WTC11 (cell line): ENCODE results near the gene HOXC11. TPM values are rescaled to one million over a fixed set of nuclear protein-coding genes. Genes with fewer than 3 reads are reported as not detected.

Experiments
- ATAC-seq: fragments of 200-7000 bp; cut with Tn5 transposase; 2 replicates; pipeline ENCODE4 v1.10.0; 2021; ENCODE audit warnings: mild to moderate bottlenecking, moderate library complexity
- CTCF ChIA-PET: fragments of 300-600 bp; sonication (Branson Sonifier 250); formaldehyde crosslinking; loops from one replicate; lab custom pipeline; 2021; ENCODE audit warnings: antibody characterized with exemption; lab: Charles Lee
- POLR2A ChIA-PET: fragments of 350-600 bp; sonication (Branson Sonifier 250); formaldehyde crosslinking; loops from one replicate; lab custom pipeline; 2021; ENCODE audit warnings: antibody characterized with exemption; lab: Charles Lee
- DNase-seq: peaks from one replicate; pipeline ENCODE4 v3.0.0; 2021; ENCODE audit warnings: low spot score
- H3K27ac Mint-ChIP-seq: 2 replicates; pipeline ENCODE4 v1.8.0; 2021; ENCODE audit warnings: mixed read lengths
- H3K27me3 Mint-ChIP-seq: 2 replicates; pipeline ENCODE4 v1.8.0; 2021; ENCODE audit warnings: low read depth, mild to moderate bottlenecking, moderate library complexity, mixed read lengths
- H3K36me3 Mint-ChIP-seq: 2 replicates; pipeline ENCODE4 v1.8.0; 2021; ENCODE audit warnings: mixed read lengths
- H3K4me1 Mint-ChIP-seq: 2 replicates; pipeline ENCODE4 v1.8.0; 2022; ENCODE audit warnings: mixed read lengths
- H3K4me3 Mint-ChIP-seq: 2 replicates; pipeline ENCODE4 v1.8.0; 2021; ENCODE audit warnings: mild to moderate bottlenecking, moderate library complexity, mixed read lengths
- H3K9me3 Mint-ChIP-seq: 2 replicates; pipeline ENCODE4 v1.8.0; 2021; ENCODE audit warnings: mixed read lengths
- ATF6 ChIP-seq: sonication (generic); formaldehyde crosslinking; IDR thresholded peaks from 2 replicates; pipeline ENCODE4 v1.8.1; 2023; ENCODE audit warnings: mild to moderate bottlenecking, missing genetic modification reagents
- CREM ChIP-seq: sonication (generic); formaldehyde crosslinking; IDR thresholded peaks from 2 replicates; pipeline ENCODE4 v1.8.1; 2022; ENCODE audit warnings: mild to moderate bottlenecking, missing genetic modification reagents, moderate library complexity
- E2F4 ChIP-seq: sonication (generic); formaldehyde crosslinking; IDR thresholded peaks from 2 replicates; pipeline ENCODE4 v1.8.1; 2022; ENCODE audit warnings: low read depth, mild to moderate bottlenecking, moderate library complexity, missing genetic modification reagents, borderline replicate concordance
- GABPB1 ChIP-seq: sonication (generic); formaldehyde crosslinking; IDR thresholded peaks from 2 replicates; pipeline ENCODE4 v1.8.1; 2023; ENCODE audit warnings: mild to moderate bottlenecking, missing genetic modification reagents
- GRHL2 ChIP-seq: fragments of 250-450 bp; sonication (Bioruptor Pico); IDR thresholded peaks from 2 replicates; pipeline ENCODE4 v1.8.0; 2022; ENCODE audit warnings: mild to moderate bottlenecking, moderate library complexity; ENCODE audit not compliant: insufficient replicate concordance, severe bottlenecking
- MXD4 ChIP-seq: fragments of 250-450 bp; sonication (Bioruptor Pico); IDR thresholded peaks from 2 replicates; pipeline ENCODE4 v1.8.0; 2021; ENCODE audit warnings: mild to moderate bottlenecking, moderate library complexity, borderline replicate concordance
- MYBL2 ChIP-seq: sonication (generic); formaldehyde crosslinking; IDR thresholded peaks from 2 replicates; pipeline ENCODE4 v1.8.1; 2023; ENCODE audit warnings: mild to moderate bottlenecking, moderate library complexity, missing genetic modification reagents
- NFE2L1 ChIP-seq: sonication (generic); formaldehyde crosslinking; IDR thresholded peaks from 2 replicates; pipeline ENCODE4 v1.8.1; 2023; ENCODE audit warnings: missing genetic modification reagents
- TEAD4 ChIP-seq: sonication (generic); formaldehyde crosslinking; IDR thresholded peaks from 2 replicates; pipeline ENCODE4 v1.8.0; 2022; ENCODE audit warnings: mild to moderate bottlenecking, missing genetic modification reagents
- ZMAT4 ChIP-seq: fragments of 250-450 bp; sonication (Bioruptor Pico); IDR thresholded peaks from 2 replicates; pipeline ENCODE4 v1.9.0; 2021; ENCODE audit warnings: mild to moderate bottlenecking
- ZNF317 ChIP-seq: sonication (generic); formaldehyde crosslinking; IDR thresholded peaks from 2 replicates; pipeline ENCODE4 v1.8.1; 2023; ENCODE audit warnings: low read depth, mild to moderate bottlenecking, moderate library complexity, missing genetic modification reagents, borderline replicate concordance
- ZNF512 ChIP-seq: sonication (generic); formaldehyde crosslinking; IDR thresholded peaks from 2 replicates; pipeline ENCODE4 v1.8.1; 2022; ENCODE audit warnings: missing genetic modification reagents, borderline replicate concordance
- total RNA-seq: library from RNA; stranded (reverse); gene quantifications from 3 replicates; pipeline ENCODE4 v1.2.3, GENCODE V29; 2021
- TF ChIP-seq, protein P1 (sequence below): sonication (generic); formaldehyde crosslinking; IDR thresholded peaks from 2 replicates; pipeline ENCODE4 v1.8.1; 2022; ENCODE audit warnings: mild to moderate bottlenecking, moderate library complexity, missing genetic modification reagents
- TF ChIP-seq, protein P2 (sequence below): sonication (generic); formaldehyde crosslinking; IDR thresholded peaks from 2 replicates; pipeline ENCODE4 v1.8.0; 2022; ENCODE audit warnings: missing genetic modification reagents
- TF ChIP-seq, protein P3 (sequence below): fragments of 250-450 bp; sonication (Bioruptor Pico); IDR thresholded peaks from 2 replicates; pipeline ENCODE4 v1.9.0; 2021; ENCODE audit warnings: moderate library complexity, mild to moderate bottlenecking, inconsistent platforms, borderline replicate concordance
- TF ChIP-seq, protein P4 (sequence below): sonication (generic); formaldehyde crosslinking; IDR thresholded peaks from 2 replicates; pipeline ENCODE4 v1.8.1; 2023; ENCODE audit warnings: mild to moderate bottlenecking, moderate library complexity, missing genetic modification reagents

HOXC11 gene
- total RNA-seq, 1 experiment from 2014 or later = not detected

- no peak for TF ChIP-seq ATF6 (CRISPR knock-in tag)
- TF ChIP-seq ZNF512 = no peak
- TF ChIP-seq, protein P1, sequence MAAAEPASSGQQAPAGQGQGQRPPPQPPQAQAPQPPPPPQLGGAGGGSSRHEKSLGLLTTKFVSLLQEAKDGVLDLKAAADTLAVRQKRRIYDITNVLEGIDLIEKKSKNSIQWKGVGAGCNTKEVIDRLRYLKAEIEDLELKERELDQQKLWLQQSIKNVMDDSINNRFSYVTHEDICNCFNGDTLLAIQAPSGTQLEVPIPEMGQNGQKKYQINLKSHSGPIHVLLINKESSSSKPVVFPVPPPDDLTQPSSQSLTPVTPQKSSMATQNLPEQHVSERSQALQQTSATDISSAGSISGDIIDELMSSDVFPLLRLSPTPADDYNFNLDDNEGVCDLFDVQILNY (CRISPR knock-in tag) = no peak
- TF ChIP-seq GABPB1 (CRISPR knock-in tag) = no peak
- TF ChIP-seq NFE2L1 (CRISPR knock-in tag) = no peak
- no peak for TF ChIP-seq ZNF317 (CRISPR knock-in tag)
- TF ChIP-seq E2F4 (CRISPR knock-in tag) = no peak
- no peak for TF ChIP-seq MXD4 (CRISPR knock-in tag)
Measured at GRCh38 chr12:54015018-54015931, 42.3 kb downstream of the HOXC11 start (continued).

GRCh38 chr12:54016051-54016450, 43.1 kb downstream of the HOXC11 start:
- ATAC-seq (no peak), DNase-seq (no peak)
- H3K4me3 Mint-ChIP-seq = no peak overlapping the region
- no peak overlapping the region for H3K27ac Mint-ChIP-seq
- H3K9me3 Mint-ChIP-seq = no peaks in the 10 kb centered on the region
- H3K27me3 Mint-ChIP-seq = peaks cover 99% of the 10 kb centered on the region
- POLR2A ChIA-PET = no interaction called here
- H3K36me3 Mint-ChIP-seq = no peaks in the 10 kb centered on the region
- peaks cover 25% of the 10 kb centered on the region for H3K4me1 Mint-ChIP-seq
- CTCF ChIA-PET = interaction anchor here (0.7 to 2.6 kb wide), 4 partner anchors 16 to 1767 kb away, joined by 3 to 25 read pairs (median 14); no protein-coding TSS in a partner anchor
- TF ChIP-seq MYBL2 (CRISPR knock-in tag) (no peak), ZNF512 (no peak), GRHL2 (CRISPR knock-in tag) (no peak), TEAD4 (CRISPR knock-in tag) (no peak), ZMAT4 (CRISPR knock-in tag) (no peak), CREM (CRISPR knock-in tag) (no peak)
- TF ChIP-seq, protein P2, sequence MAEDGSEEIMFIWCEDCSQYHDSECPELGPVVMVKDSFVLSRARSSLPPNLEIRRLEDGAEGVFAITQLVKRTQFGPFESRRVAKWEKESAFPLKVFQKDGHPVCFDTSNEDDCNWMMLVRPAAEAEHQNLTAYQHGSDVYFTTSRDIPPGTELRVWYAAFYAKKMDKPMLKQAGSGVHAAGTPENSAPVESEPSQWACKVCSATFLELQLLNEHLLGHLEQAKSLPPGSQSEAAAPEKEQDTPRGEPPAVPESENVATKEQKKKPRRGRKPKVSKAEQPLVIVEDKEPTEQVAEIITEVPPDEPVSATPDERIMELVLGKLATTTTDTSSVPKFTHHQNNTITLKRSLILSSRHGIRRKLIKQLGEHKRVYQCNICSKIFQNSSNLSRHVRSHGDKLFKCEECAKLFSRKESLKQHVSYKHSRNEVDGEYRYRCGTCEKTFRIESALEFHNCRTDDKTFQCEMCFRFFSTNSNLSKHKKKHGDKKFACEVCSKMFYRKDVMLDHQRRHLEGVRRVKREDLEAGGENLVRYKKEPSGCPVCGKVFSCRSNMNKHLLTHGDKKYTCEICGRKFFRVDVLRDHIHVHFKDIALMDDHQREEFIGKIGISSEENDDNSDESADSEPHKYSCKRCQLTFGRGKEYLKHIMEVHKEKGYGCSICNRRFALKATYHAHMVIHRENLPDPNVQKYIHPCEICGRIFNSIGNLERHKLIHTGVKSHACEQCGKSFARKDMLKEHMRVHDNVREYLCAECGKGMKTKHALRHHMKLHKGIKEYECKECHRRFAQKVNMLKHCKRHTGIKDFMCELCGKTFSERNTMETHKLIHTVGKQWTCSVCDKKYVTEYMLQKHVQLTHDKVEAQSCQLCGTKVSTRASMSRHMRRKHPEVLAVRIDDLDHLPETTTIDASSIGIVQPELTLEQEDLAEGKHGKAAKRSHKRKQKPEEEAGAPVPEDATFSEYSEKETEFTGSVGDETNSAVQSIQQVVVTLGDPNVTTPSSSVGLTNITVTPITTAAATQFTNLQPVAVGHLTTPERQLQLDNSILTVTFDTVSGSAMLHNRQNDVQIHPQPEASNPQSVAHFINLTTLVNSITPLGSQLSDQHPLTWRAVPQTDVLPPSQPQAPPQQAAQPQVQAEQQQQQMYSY (CRISPR knock-in tag) = no peak
- TF ChIP-seq, protein P3, sequence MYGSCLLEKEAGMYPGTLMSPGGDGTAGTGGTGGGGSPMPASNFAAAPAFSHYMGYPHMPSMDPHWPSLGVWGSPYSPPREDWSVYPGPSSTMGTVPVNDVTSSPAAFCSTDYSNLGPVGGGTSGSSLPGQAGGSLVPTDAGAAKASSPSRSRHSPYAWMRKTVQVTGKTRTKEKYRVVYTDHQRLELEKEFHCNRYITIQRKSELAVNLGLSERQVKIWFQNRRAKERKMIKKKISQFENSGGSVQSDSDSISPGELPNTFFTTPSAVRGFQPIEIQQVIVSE (CRISPR knock-in tag) = no peak
- TF ChIP-seq, protein P4, sequence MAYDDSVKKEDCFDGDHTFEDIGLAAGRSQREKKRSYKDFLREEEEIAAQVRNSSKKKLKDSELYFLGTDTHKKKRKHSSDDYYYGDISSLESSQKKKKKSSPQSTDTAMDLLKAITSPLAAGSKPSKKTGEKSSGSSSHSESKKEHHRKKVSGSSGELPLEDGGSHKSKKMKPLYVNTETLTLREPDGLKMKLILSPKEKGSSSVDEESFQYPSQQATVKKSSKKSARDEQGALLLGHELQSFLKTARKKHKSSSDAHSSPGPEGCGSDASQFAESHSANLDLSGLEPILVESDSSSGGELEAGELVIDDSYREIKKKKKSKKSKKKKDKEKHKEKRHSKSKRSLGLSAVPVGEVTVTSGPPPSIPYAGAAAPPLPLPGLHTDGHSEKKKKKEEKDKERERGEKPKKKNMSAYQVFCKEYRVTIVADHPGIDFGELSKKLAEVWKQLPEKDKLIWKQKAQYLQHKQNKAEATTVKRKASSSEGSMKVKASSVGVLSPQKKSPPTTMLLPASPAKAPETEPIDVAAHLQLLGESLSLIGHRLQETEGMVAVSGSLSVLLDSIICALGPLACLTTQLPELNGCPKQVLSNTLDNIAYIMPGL (CRISPR knock-in tag) = no peak
